GM12878 (cell line): ENCODE results near the gene SLX4IP. TPM values are rescaled to one million over a fixed set of nuclear protein-coding genes. Genes with fewer than 3 reads are reported as not detected.

Source experiments
- ATAC-seq: fragments of 200-7000 bp; cut with Tn5 transposase; 3 replicates; pipeline ENCODE4 v1.9.1; 2020; ENCODE audit warnings: mild to moderate bottlenecking, moderate library complexity
- BruUV-seq: library from RNA; stranded (reverse); fragments of 400-500 nt; replicated peaks from 2 replicates; lab custom pipeline; 2021; lab: Mats Ljungman, UMichigan
- CTCF ChIA-PET: fragments of 300-600 bp; sonication (Branson Sonifier 250); formaldehyde crosslinking; extraction: SDS; loops from one replicate; lab custom pipeline; 2021; ENCODE audit warnings: inconsistent platforms; lab: Yijun Ruan, JAX
- POLR2A ChIA-PET: fragments of 350-600 bp; formaldehyde crosslinking; extraction: SDS; loops from one replicate; lab custom pipeline; 2021; ENCODE audit warnings: inconsistent platforms; lab: Charles Lee
- RAD21 ChIA-PET: fragments of 300-600 bp; sonication (Branson Sonifier 250); formaldehyde crosslinking; loops from one replicate; lab custom pipeline; 2023; ENCODE audit warnings: antibody characterized with exemption; ENCODE audit not compliant: unreplicated experiment; lab: Charles Lee
- SMC1A ChIA-PET: fragments of 300-600 bp; sonication (Branson Sonifier 250); formaldehyde crosslinking; loops from one replicate; lab custom pipeline; 2023; ENCODE audit not compliant: unreplicated experiment, uncharacterized antibody; lab: Charles Lee
- DNase-seq: peaks from one replicate; pipeline ENCODE4 v3.0.0-alpha.2; 2011; ENCODE audit warnings: low read depth, low spot score
- FAIRE-seq: peaks from 3 replicates; lab custom pipeline; 2011; peaks lifted over from hg19 to GRCh38; lab: Jason Lieb, UNC
- H2AFZ ChIP-seq: 2 replicates; pipeline ENCODE4 v1.6.0; 2011; ENCODE audit warnings: low read depth, low read length, control low read depth; ENCODE audit not compliant: control insufficient read depth
- H3K27ac ChIP-seq: 2 replicates; pipeline ENCODE4 v1.5.1; 2011; ENCODE audit warnings: control low read depth; ENCODE audit not compliant: control insufficient read depth, insufficient read depth
- H3K27me3 ChIP-seq, 2 experiments: replicated peaks in 1 of 2; 2 replicates each; pipeline versions ENCODE4 v1.6.0 to v1.6.1; 2011; ENCODE audit warnings: low read length in 1 of 2; ENCODE audit not compliant: control insufficient read depth in 2 of 2, insufficient read depth in 2 of 2
- H3K36me3 ChIP-seq, 2 experiments: 2 replicates each; pipeline ENCODE4 v1.5.1; 2011; ENCODE audit warnings: low read length in 1 of 2; ENCODE audit not compliant: control insufficient read depth in 2 of 2, insufficient read depth in 2 of 2
- H3K4me1 ChIP-seq: 2 replicates; pipeline ENCODE4 v1.6.1; 2011; ENCODE audit warnings: mild to moderate bottlenecking, low read length, moderate library complexity, mixed read lengths; ENCODE audit not compliant: control insufficient read depth, insufficient read depth
- H3K4me2 ChIP-seq: 2 replicates; pipeline ENCODE4 v1.6.0; 2011; ENCODE audit warnings: control low read depth; ENCODE audit not compliant: control insufficient read depth, insufficient read depth
- H3K4me3 ChIP-seq: fragments of 200-600 bp; sonication (generic); 2 replicates; pipeline ENCODE4 v1.5.1; 2016
- H3K79me2 ChIP-seq: 2 replicates; pipeline ENCODE4 v1.6.0; 2011; ENCODE audit warnings: low read length; ENCODE audit not compliant: control insufficient read depth, insufficient read depth
- H3K9ac ChIP-seq: 2 replicates; pipeline ENCODE4 v1.8.0; 2011; ENCODE audit warnings: low read length, control low read depth, mixed read lengths; ENCODE audit not compliant: control insufficient read depth, insufficient read depth
- H3K9me3 ChIP-seq: replicated peaks from 3 replicates; pipeline ENCODE4 v1.5.1; 2011; ENCODE audit warnings: mild to moderate bottlenecking, low read length; ENCODE audit not compliant: control insufficient read depth, insufficient read depth
- H4K20me1 ChIP-seq: 2 replicates; pipeline ENCODE4 v1.6.0; 2011; ENCODE audit not compliant: control insufficient read depth, insufficient read depth
- CEBPB ChIP-seq, 2 experiments: fragments of 150-350 bp in 1 of 2; IDR thresholded peaks; 2 replicates each; pipeline ENCODE4 v1.6.1; 2012 to 2014; ENCODE audit warnings: low read depth in 2 of 2, low read length in 2 of 2, borderline replicate concordance in 1 of 2, inconsistent platforms in 1 of 2
- HDAC6 ChIP-seq: fragments of 200-600 bp; sonication (generic); IDR thresholded peaks from one replicate; pipeline ENCODE4 v1.8.0; 2017; ENCODE audit warnings: antibody characterized with exemption; ENCODE audit not compliant: unreplicated experiment
- NFYB ChIP-seq: IDR thresholded peaks from 2 replicates; pipeline ENCODE4 v1.6.1; 2011; ENCODE audit warnings: low read depth, mild to moderate bottlenecking, low read length, improper control_type of control experiment, moderate library complexity; ENCODE audit not compliant: insufficient read depth
- POU2F2 ChIP-seq: IDR thresholded peaks from 3 replicates; pipeline ENCODE4 v1.6.1; 2011; ENCODE audit warnings: low read depth, mild to moderate bottlenecking, low read length, borderline replicate concordance
- RAD21 ChIP-seq: IDR thresholded peaks from 2 replicates; pipeline ENCODE4 v1.6.1; 2011; ENCODE audit warnings: mild to moderate bottlenecking, low read depth, low read length, moderate library complexity; ENCODE audit not compliant: insufficient read depth
- RB1 ChIP-seq: fragments of 450-650 bp; formaldehyde crosslinking; IDR thresholded peaks from 2 replicates; pipeline ENCODE4 v1.6.1; 2017; ENCODE audit warnings: mild to moderate bottlenecking, borderline replicate concordance
- SRF ChIP-seq, 2 experiments: IDR thresholded peaks; 2 replicates each; pipeline ENCODE4 v1.6.1; 2011; ENCODE audit warnings: low read depth in 2 of 2, low read length in 2 of 2, mild to moderate bottlenecking in 1 of 2, moderate library complexity in 1 of 2
- TBL1XR1 ChIP-seq: IDR thresholded peaks from 2 replicates; pipeline ENCODE4 v1.6.1; 2012; ENCODE audit warnings: low read depth, low read length, improper control_type of control experiment
- WRNIP1 ChIP-seq: IDR thresholded peaks from 2 replicates; pipeline ENCODE4 v1.6.1; 2011; ENCODE audit warnings: low read depth, low read length, improper control_type of control experiment, borderline replicate concordance
- ZNF384 ChIP-seq: IDR thresholded peaks from 2 replicates; pipeline ENCODE4 v1.6.1; 2012; ENCODE audit warnings: low read depth, mild to moderate bottlenecking, low read length, improper control_type of control experiment, borderline replicate concordance
- WGBS: methylation state at CpG from one replicate; pipeline ENCODE4 v1.1.6; 2016; ENCODE audit warnings: low lambda C conversion rate; ENCODE audit not compliant: insufficient replicate concordance, insufficient coverage; ENCODE audit errors: missing lambda C conversion rate; 5-methylcytosine and 5-hydroxymethylcytosine counted together
- in situ Hi-C: fragments of 300-500 bp; cut with MboI; formaldehyde crosslinking; loops from 9 replicates; pipeline ENCODE4 v1.14.3; 2018; ENCODE audit warnings: mixed read lengths
- intact Hi-C: fragments of 100-400 bp; cut with micrococcal nuclease; formaldehyde crosslinking; loops from one replicate; pipeline ENCODE4 v1.14.2; 2022; ENCODE audit not compliant: unreplicated experiment
- polyA plus RNA-seq, 11 experiments: library from polyadenylated mRNA; depleted of rRNA in 4 of 11; unstranded in 6 of 11; stranded (reverse) in 5 of 11; fragments of >200 nt; fragmentation: Nextera tagmentation in 4 of 11; fragmentation: Illumina TruSeq in 1 of 11; extraction: Ambion mirVana in 4 of 11; extraction: Trizol in 1 of 11; gene quantifications; 1 replicate in 1 of 11; 2 replicates in 10 of 11; pipeline versions ENCODE4 v1.2.1 to v1.2.3, GENCODE V29; 2011 to 2016; ENCODE audit warnings: inconsistent platforms in 2 of 11, missing spikeins in 2 of 11, low read depth in 1 of 11
- total RNA-seq, 4 experiments: library from RNA; depleted of rRNA in 3 of 4; stranded (reverse); fragments of >200 nt in 3 of 4; fragmentation: Illumina TruSeq in 1 of 4; extraction: Trizol in 1 of 4; gene quantifications; 2 replicates each; pipeline versions ENCODE4 v1.2.1 to v1.2.3, GENCODE V29; 2013 to 2021
- TF ChIP-seq, protein P1 (sequence below): IDR thresholded peaks from 2 replicates; pipeline ENCODE4 v1.6.1; 2012; ENCODE audit warnings: low read depth, low read length, improper control_type of control experiment
- TF ChIP-seq, protein P2 (sequence below), 3 experiments: IDR thresholded peaks in 2 of 3; conservative IDR thresholded peaks in 1 of 3; 2 replicates each; pipeline ENCODE4 v1.5.1; 2011; ENCODE audit warnings: low read depth in 3 of 3, low read length in 3 of 3, mild to moderate bottlenecking in 3 of 3, control low read depth in 2 of 3, moderate library complexity in 2 of 3, inconsistent platforms in 1 of 3, mixed read lengths in 1 of 3; ENCODE audit not compliant: control insufficient read depth in 2 of 3, insufficient read depth in 1 of 3; ENCODE audit errors: extremely low read depth in 1 of 3
- TF ChIP-seq, protein P3 (sequence below): fragments of 150-350 bp; IDR thresholded peaks from 2 replicates; pipeline ENCODE4 v1.6.1; 2016; ENCODE audit warnings: low read depth, low read length
- TF ChIP-seq, protein P4 (sequence below): fragments of 450-650 bp; IDR thresholded peaks from 2 replicates; pipeline ENCODE4 v1.6.1; 2016; ENCODE audit warnings: mild to moderate bottlenecking

SLX4IP gene
- total and polyA plus RNA-seq, 10 of the 15 experiments (the other 5 are each of a cell fraction or from before 2014, with no cell fraction given) = 2.2 to 11.0 (median 6.3) TPM

DNA sequence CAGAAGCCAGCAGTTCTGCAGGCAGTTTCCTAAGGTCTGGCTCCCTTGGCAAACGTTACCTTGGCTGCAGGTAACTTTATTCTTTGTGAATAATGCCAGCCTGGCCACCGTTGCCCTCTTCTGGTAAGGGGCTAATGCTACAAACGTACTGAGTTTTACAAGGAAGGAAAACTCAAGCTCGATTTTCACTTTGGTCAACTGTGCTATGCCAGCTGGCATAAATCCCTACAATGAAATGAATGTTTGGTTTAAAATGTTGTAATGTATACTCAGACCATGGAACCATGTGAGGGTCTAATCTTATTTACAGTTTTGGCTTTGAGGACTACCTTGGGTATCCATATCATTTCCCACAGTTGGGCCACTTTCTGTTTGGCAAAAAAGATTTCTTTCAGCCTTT lies 101.4 kb downstream of the SLX4IP start:
- H3K4me2 ChIP-seq = no peak overlapping the region
- in situ Hi-C loops = no loop called here
- no peak overlapping the region for H2AFZ ChIP-seq
- RAD21 ChIA-PET = interaction anchor here (0.5 to 2.4 kb wide), 13 partner anchors 15 to 220 kb away, joined by 3 to 13 read pairs (median 5); no protein-coding TSS in a partner anchor
- DNase-seq = no peak
- POLR2A ChIA-PET = no interaction called here
- no peaks in the 10 kb centered on the region for H3K36me3 ChIP-seq
- no peaks in the 10 kb centered on the region for H3K9me3 ChIP-seq
- FAIRE-seq = no peak
- no peak overlapping the region for H3K9ac ChIP-seq
- no peak overlapping the region for H3K4me3 ChIP-seq
- CTCF ChIA-PET = interaction anchor here (0.6 to 2.6 kb wide), 31 partner anchors 10 to 1637 kb away, joined by 3 to 14 read pairs (median 5); no protein-coding TSS in a partner anchor
- intact Hi-C loops = loop anchor here (2.0 to 10.0 kb wide), 3 partner anchors 62 to 559 kb away; no protein-coding TSS in a partner anchor
- H4K20me1 ChIP-seq = no peaks in the 10 kb centered on the region
- WGBS = 18% methylated on average over 4 of the region's 4 CpGs
- no peak overlapping the region for H3K27ac ChIP-seq
- H3K4me1 ChIP-seq = peaks cover 1% of the 10 kb centered on the region
- H3K79me2 ChIP-seq = no peaks in the 10 kb centered on the region
- no peaks in the 10 kb centered on the region for H3K27me3 ChIP-seq
- peak; percentile 74 for ATAC-seq
- SMC1A ChIA-PET = interaction anchor here (0.6 to 4.3 kb wide), 21 partner anchors 9 to 558 kb away, joined by 3 to 34 read pairs (median 3); no protein-coding TSS in a partner anchor
- BruUV-seq = no TSS peak
- TF ChIP-seq HDAC6 (no peak), CEBPB (IDR thresholded peaks at IDR 0.05; ENCODE audit: borderline replicate concordance in 1 of 2, low read depth in 2 of 2, low read length in 2 of 2) (no peak), RAD21 (peak; percentile 52; the same call in 1 of the 2 replicates), WRNIP1 (no peak), TBL1XR1 (no peak), SRF (IDR thresholded peaks at IDR 0.05; ENCODE audit: low read depth in 2 of 2, low read length in 2 of 2) (no peak), RB1 (no peak), POU2F2 (no peak), ZNF384 (no peak), NFYB (no peak)
- TF ChIP-seq, protein P1, sequence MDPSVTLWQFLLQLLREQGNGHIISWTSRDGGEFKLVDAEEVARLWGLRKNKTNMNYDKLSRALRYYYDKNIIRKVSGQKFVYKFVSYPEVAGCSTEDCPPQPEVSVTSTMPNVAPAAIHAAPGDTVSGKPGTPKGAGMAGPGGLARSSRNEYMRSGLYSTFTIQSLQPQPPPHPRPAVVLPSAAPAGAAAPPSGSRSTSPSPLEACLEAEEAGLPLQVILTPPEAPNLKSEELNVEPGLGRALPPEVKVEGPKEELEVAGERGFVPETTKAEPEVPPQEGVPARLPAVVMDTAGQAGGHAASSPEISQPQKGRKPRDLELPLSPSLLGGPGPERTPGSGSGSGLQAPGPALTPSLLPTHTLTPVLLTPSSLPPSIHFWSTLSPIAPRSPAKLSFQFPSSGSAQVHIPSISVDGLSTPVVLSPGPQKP = no peak
- TF ChIP-seq, protein P2, sequence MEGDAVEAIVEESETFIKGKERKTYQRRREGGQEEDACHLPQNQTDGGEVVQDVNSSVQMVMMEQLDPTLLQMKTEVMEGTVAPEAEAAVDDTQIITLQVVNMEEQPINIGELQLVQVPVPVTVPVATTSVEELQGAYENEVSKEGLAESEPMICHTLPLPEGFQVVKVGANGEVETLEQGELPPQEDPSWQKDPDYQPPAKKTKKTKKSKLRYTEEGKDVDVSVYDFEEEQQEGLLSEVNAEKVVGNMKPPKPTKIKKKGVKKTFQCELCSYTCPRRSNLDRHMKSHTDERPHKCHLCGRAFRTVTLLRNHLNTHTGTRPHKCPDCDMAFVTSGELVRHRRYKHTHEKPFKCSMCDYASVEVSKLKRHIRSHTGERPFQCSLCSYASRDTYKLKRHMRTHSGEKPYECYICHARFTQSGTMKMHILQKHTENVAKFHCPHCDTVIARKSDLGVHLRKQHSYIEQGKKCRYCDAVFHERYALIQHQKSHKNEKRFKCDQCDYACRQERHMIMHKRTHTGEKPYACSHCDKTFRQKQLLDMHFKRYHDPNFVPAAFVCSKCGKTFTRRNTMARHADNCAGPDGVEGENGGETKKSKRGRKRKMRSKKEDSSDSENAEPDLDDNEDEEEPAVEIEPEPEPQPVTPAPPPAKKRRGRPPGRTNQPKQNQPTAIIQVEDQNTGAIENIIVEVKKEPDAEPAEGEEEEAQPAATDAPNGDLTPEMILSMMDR (IDR thresholded peaks at IDR 0.05 in 2 of 3, conservative IDR thresholded peaks at IDR 0.05 in 1 of 3; ENCODE audit: control insufficient read depth in 2 of 3, extremely low read depth in 1 of 3, insufficient read depth in 1 of 3, low read depth in 3 of 3, low read length in 3 of 3) = peak; percentile 22 to 55 (median 54); a peak in 5 of 6 replicates
- TF ChIP-seq, protein P3, sequence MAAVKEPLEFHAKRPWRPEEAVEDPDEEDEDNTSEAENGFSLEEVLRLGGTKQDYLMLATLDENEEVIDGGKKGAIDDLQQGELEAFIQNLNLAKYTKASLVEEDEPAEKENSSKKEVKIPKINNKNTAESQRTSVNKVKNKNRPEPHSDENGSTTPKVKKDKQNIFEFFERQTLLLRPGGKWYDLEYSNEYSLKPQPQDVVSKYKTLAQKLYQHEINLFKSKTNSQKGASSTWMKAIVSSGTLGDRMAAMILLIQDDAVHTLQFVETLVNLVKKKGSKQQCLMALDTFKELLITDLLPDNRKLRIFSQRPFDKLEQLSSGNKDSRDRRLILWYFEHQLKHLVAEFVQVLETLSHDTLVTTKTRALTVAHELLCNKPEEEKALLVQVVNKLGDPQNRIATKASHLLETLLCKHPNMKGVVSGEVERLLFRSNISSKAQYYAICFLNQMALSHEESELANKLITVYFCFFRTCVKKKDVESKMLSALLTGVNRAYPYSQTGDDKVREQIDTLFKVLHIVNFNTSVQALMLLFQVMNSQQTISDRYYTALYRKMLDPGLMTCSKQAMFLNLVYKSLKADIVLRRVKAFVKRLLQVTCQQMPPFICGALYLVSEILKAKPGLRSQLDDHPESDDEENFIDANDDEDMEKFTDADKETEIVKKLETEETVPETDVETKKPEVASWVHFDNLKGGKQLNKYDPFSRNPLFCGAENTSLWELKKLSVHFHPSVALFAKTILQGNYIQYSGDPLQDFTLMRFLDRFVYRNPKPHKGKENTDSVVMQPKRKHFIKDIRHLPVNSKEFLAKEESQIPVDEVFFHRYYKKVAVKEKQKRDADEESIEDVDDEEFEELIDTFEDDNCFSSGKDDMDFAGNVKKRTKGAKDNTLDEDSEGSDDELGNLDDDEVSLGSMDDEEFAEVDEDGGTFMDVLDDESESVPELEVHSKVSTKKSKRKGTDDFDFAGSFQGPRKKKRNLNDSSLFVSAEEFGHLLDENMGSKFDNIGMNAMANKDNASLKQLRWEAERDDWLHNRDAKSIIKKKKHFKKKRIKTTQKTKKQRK = no peak
- TF ChIP-seq, protein P4, sequence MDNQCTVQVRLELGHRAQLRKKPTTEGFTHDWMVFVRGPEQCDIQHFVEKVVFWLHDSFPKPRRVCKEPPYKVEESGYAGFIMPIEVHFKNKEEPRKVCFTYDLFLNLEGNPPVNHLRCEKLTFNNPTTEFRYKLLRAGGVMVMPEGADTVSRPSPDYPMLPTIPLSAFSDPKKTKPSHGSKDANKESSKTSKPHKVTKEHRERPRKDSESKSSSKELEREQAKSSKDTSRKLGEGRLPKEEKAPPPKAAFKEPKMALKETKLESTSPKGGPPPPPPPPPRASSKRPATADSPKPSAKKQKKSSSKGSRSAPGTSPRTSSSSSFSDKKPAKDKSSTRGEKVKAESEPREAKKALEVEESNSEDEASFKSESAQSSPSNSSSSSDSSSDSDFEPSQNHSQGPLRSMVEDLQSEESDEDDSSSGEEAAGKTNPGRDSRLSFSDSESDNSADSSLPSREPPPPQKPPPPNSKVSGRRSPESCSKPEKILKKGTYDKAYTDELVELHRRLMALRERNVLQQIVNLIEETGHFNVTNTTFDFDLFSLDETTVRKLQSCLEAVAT = no peak
